IMR-90 (cell line): Measurements from ENCODE around the gene C3. TPM values are rescaled to one million over a fixed set of nuclear protein-coding genes. Genes with fewer than 3 reads are reported as not detected.

ENCODE experiments used
- ATAC-seq: fragments of 200-7000 bp; cut with Tn5 transposase; 2 replicates; pipeline ENCODE4 v1.9.1; 2020; ENCODE audit warnings: low read depth, mild to moderate bottlenecking, moderate library complexity
- BruUV-seq: library from RNA; stranded (reverse); fragments of 400-500 nt; replicated peaks from 2 replicates; lab custom pipeline; 2021; lab: Mats Ljungman, UMichigan
- CTCF ChIA-PET: fragments of 300-600 bp; formaldehyde crosslinking; extraction: SDS; loops from one replicate; lab custom pipeline; 2021; ENCODE audit warnings: antibody characterized with exemption; lab: Yijun Ruan, JAX
- POLR2A ChIA-PET: fragments of 300-600 bp; sonication (Branson Sonifier 250); formaldehyde crosslinking; loops from one replicate; lab custom pipeline; 2022; ENCODE audit warnings: antibody characterized with exemption; ENCODE audit not compliant: unreplicated experiment; lab: Charles Lee
- DNase-seq: peaks from one replicate; pipeline ENCODE4 v3.0.0; 2013
- H2AFZ ChIP-seq: replicated peaks from 2 replicates; pipeline ENCODE3; 2013; ENCODE audit warnings: low read length, mild to moderate bottlenecking; ENCODE audit not compliant: poor library complexity
- H2AK5ac ChIP-seq: 2 replicates; pipeline ENCODE4 v1.6.1; 2013; ENCODE audit warnings: low read depth, low read length, inconsistent platforms
- H2AK9ac ChIP-seq: replicated peaks from 2 replicates; pipeline ENCODE3; 2013; ENCODE audit warnings: mild to moderate bottlenecking, low read depth, low read length, moderate library complexity; ENCODE audit not compliant: poor library complexity
- H2BK120ac ChIP-seq: 2 replicates; pipeline ENCODE4 v1.6.1; 2013; ENCODE audit warnings: low read depth, low read length, inconsistent platforms
- H2BK15ac ChIP-seq: 3 replicates; pipeline ENCODE4 v1.6.1; 2013; ENCODE audit warnings: low read depth, low read length, inconsistent platforms
- H2BK20ac ChIP-seq: 2 replicates; pipeline ENCODE4 v1.6.1; 2013; ENCODE audit warnings: low read depth, mild to moderate bottlenecking, inconsistent platforms, low read length, moderate library complexity
- H2BK5ac ChIP-seq: 2 replicates; pipeline ENCODE4 v1.6.1; 2013; ENCODE audit warnings: mild to moderate bottlenecking, low read depth, low read length, inconsistent platforms; ENCODE audit not compliant: poor library complexity, severe bottlenecking
- H3K14ac ChIP-seq: replicated peaks from 2 replicates; pipeline ENCODE4 v1.6.1; 2013; ENCODE audit warnings: low read depth, low read length, inconsistent platforms
- H3K18ac ChIP-seq: 2 replicates; pipeline ENCODE4 v1.6.1; 2013; ENCODE audit warnings: low read depth, low read length, control low read depth
- H3K23ac ChIP-seq: 2 replicates; pipeline ENCODE4 v1.6.1; 2013; ENCODE audit warnings: low read depth, low read length, inconsistent platforms
- H3K27ac ChIP-seq: 2 replicates; pipeline ENCODE4 v1.5.1; 2013; ENCODE audit warnings: mild to moderate bottlenecking, control low read depth, low read length; ENCODE audit not compliant: insufficient read depth
- H3K27me3 ChIP-seq: 2 replicates; pipeline ENCODE4 v1.6.1; 2013; ENCODE audit warnings: low read length; ENCODE audit not compliant: control insufficient read depth, insufficient read depth
- H3K36me3 ChIP-seq: 2 replicates; pipeline ENCODE4 v1.6.1; 2013; ENCODE audit warnings: low read length, mixed read lengths; ENCODE audit not compliant: control insufficient read depth, insufficient read depth
- H3K4ac ChIP-seq: 2 replicates; pipeline ENCODE4 v1.6.1; 2013; ENCODE audit warnings: low read depth, low read length, inconsistent platforms
- H3K4me1 ChIP-seq: 2 replicates; pipeline ENCODE4 v1.6.1; 2013; ENCODE audit warnings: low read length, mixed read lengths; ENCODE audit not compliant: control insufficient read depth, insufficient read depth
- H3K4me2 ChIP-seq: 2 replicates; pipeline ENCODE4 v1.6.1; 2013; ENCODE audit warnings: low read depth, mild to moderate bottlenecking, control low read depth, low read length, moderate library complexity
- H3K4me3 ChIP-seq: 2 replicates; pipeline ENCODE4 v1.5.1; 2013; ENCODE audit warnings: low read depth, mild to moderate bottlenecking, control low read depth, low read length, moderate library complexity; ENCODE audit not compliant: insufficient read depth
- H3K56ac ChIP-seq: 2 replicates; pipeline ENCODE4 v1.6.1; 2013; ENCODE audit warnings: low read length, inconsistent platforms; ENCODE audit not compliant: insufficient read depth; ENCODE audit errors: extremely low read depth
- H3K79me1 ChIP-seq, 2 experiments: 2 replicates each; pipeline ENCODE4 v1.6.1; 2013; ENCODE audit warnings: low read length in 2 of 2, inconsistent platforms in 1 of 2, low read depth in 1 of 2
- H3K9ac ChIP-seq: 2 replicates; pipeline ENCODE4 v1.6.1; 2013; ENCODE audit warnings: low read depth, low read length, control low read depth
- H3K9me1 ChIP-seq: 2 replicates; pipeline ENCODE4 v1.6.1; 2013; ENCODE audit warnings: low read length, inconsistent platforms; ENCODE audit not compliant: insufficient read depth
- H3K9me3 ChIP-seq: 2 replicates; pipeline ENCODE4 v1.6.1; 2013; ENCODE audit warnings: low read length; ENCODE audit not compliant: control insufficient read depth, insufficient read depth
- H4K20me1 ChIP-seq: 2 replicates; pipeline ENCODE4 v1.6.1; 2013; ENCODE audit warnings: low read length, inconsistent platforms; ENCODE audit not compliant: insufficient read depth
- H4K5ac ChIP-seq: 2 replicates; pipeline ENCODE4 v1.6.1; 2013; ENCODE audit warnings: mild to moderate bottlenecking, low read depth, low read length, control low read depth
- H4K8ac ChIP-seq, 2 experiments: 2 replicates each; pipeline ENCODE4 v1.6.1; 2013; ENCODE audit warnings: low read depth in 2 of 2, low read length in 2 of 2, control low read depth in 1 of 2, inconsistent platforms in 1 of 2
- H4K91ac ChIP-seq: 2 replicates; pipeline ENCODE4 v1.6.1; 2013; ENCODE audit warnings: low read depth, low read length, inconsistent platforms; ENCODE audit not compliant: insufficient read depth
- BHLHE40 ChIP-seq: fragments of 150-350 bp; IDR thresholded peaks from 2 replicates; pipeline ENCODE4 v1.6.1; 2016; ENCODE audit warnings: mild to moderate bottlenecking, low read depth, low read length
- CEBPB ChIP-seq: IDR thresholded peaks from 2 replicates; pipeline ENCODE4 v1.6.1; 2012; ENCODE audit warnings: low read depth, low read length, improper control_type of control experiment
- CHD1 ChIP-seq: IDR thresholded peaks from 2 replicates; pipeline ENCODE4 v1.6.1; 2012; ENCODE audit warnings: low read depth, low read length, improper control_type of control experiment
- ELK1 ChIP-seq: fragments of 150-350 bp; IDR thresholded peaks from 2 replicates; pipeline ENCODE4 v1.6.1; 2016; ENCODE audit warnings: low read depth, mild to moderate bottlenecking, low read length, moderate library complexity, borderline replicate concordance
- FOS ChIP-seq: fragments of 150-350 bp; IDR thresholded peaks from 2 replicates; pipeline ENCODE4 v1.6.1; 2016; ENCODE audit warnings: low read depth, low read length
- MAFK ChIP-seq: IDR thresholded peaks from 2 replicates; pipeline ENCODE4 v1.6.1; 2012; ENCODE audit warnings: low read depth, low read length, improper control_type of control experiment
- MAZ ChIP-seq: IDR thresholded peaks from 2 replicates; pipeline ENCODE4 v1.6.1; 2012; ENCODE audit warnings: low read depth, mild to moderate bottlenecking, low read length, improper control_type of control experiment, moderate library complexity, borderline replicate concordance
- MXI1 ChIP-seq: IDR thresholded peaks from 2 replicates; pipeline ENCODE4 v1.6.1; 2012; ENCODE audit warnings: low read depth, mild to moderate bottlenecking, low read length, moderate library complexity, borderline replicate concordance
- NFE2L2 ChIP-seq: fragments of 150-350 bp; IDR thresholded peaks from 2 replicates; pipeline ENCODE4 v1.6.1; 2016; ENCODE audit warnings: low read depth, mild to moderate bottlenecking, low read length
- POLR2A ChIP-seq: IDR thresholded peaks from 2 replicates; pipeline ENCODE4 v1.6.1; 2012; ENCODE audit warnings: mild to moderate bottlenecking, low read depth, low read length
- RAD21 ChIP-seq: IDR thresholded peaks from 2 replicates; pipeline ENCODE4 v1.6.1; 2012; ENCODE audit warnings: low read length, improper control_type of control experiment
- RCOR1 ChIP-seq: IDR thresholded peaks from 2 replicates; pipeline ENCODE4 v1.6.1; 2012; ENCODE audit warnings: mild to moderate bottlenecking, low read length, improper control_type of control experiment; ENCODE audit not compliant: insufficient replicate concordance
- RFX5 ChIP-seq: IDR thresholded peaks from 2 replicates; pipeline ENCODE4 v1.8.0; 2012; ENCODE audit warnings: low read depth, mild to moderate bottlenecking, low read length, moderate library complexity
- SMC3 ChIP-seq: fragments of 150-350 bp; IDR thresholded peaks from 2 replicates; pipeline ENCODE4 v1.6.1; 2016; ENCODE audit warnings: low read depth, mild to moderate bottlenecking, antibody characterized with exemption, low read length, moderate library complexity
- WGBS, 2 experiments: methylation state at CpG; one replicate each; pipeline versions ENCODE4 v1.1.5 to v1.1.7; 2013; ENCODE audit warnings: missing lambda C conversion rate in 2 of 2; ENCODE audit not compliant: insufficient read length in 1 of 2; ENCODE audit errors: extremely low coverage in 2 of 2; 5-methylcytosine and 5-hydroxymethylcytosine counted together
- dilution Hi-C: fragments of 300-500 bp; cut with HindIII; formaldehyde crosslinking; loops from one replicate; pipeline ENCODE4 v1.14.3; 2018; ENCODE audit warnings: low sequenced_read_pairs; ENCODE audit not compliant: unreplicated experiment
- in situ Hi-C: fragments of 300-500 bp; cut with MboI; formaldehyde crosslinking; loops from 3 replicates; pipeline ENCODE4 v1.14.3; 2019; ENCODE audit warnings: low sequenced_read_pairs, inconsistent platforms, mixed read lengths
- intact Hi-C: fragments of 100-400 bp; cut with micrococcal nuclease; formaldehyde crosslinking; loops from 2 replicates; pipeline ENCODE4 v1.10.0; 2022
- polyA plus RNA-seq, 3 experiments: library from polyadenylated mRNA; depleted of rRNA; stranded (reverse); fragments of >200 nt; gene quantifications; 2 replicates each; pipeline ENCODE4 v1.2.3, GENCODE V29; 2012; ENCODE audit warnings: low replicate concordance in 1 of 3
- total RNA-seq: library from RNA; depleted of rRNA; stranded (reverse); fragments of >200 nt; gene quantifications from 2 replicates; pipeline ENCODE4 v1.2.3, GENCODE V29; 2012
- TF ChIP-seq, protein P1 (sequence below): conservative IDR thresholded peaks from 2 replicates; pipeline ENCODE4 v1.5.1; 2012; ENCODE audit warnings: mild to moderate bottlenecking, low read depth, low read length, improper control_type of control experiment
- TF ChIP-seq, protein P2 (sequence below): fragments of 150-350 bp; IDR thresholded peaks from 2 replicates; pipeline ENCODE4 v1.6.1; 2017; ENCODE audit warnings: mild to moderate bottlenecking, antibody characterized with exemption, low read length, low read depth

The C3 gene
- total and polyA plus RNA-seq, 2 of the 4 experiments (the other 2 are of a cell fraction) = 0.36 TPM; not detected in 1

- Histone ChIP-seq H3K9me1 (no peaks in the 10 kb centered on the region), H3K23ac (no peak overlapping the region), H3K14ac (no peak overlapping the region), H3K36me3 (no peaks in the 10 kb centered on the region), H2BK20ac (no peak overlapping the region), H4K20me1 (no peaks in the 10 kb centered on the region), H3K56ac (no peak overlapping the region), H3K4me1 (no peaks in the 10 kb centered on the region), H3K9me3 (no peaks in the 10 kb centered on the region), H3K27ac (no peak overlapping the region), H3K4me2 (no peak overlapping the region), H3K4me3 (no peak overlapping the region), H3K4ac (no peak overlapping the region), H3K79me1 (no peaks in the 10 kb centered on the region), H2BK15ac (no peak overlapping the region), H4K91ac (no peak overlapping the region), H2BK120ac (no peak overlapping the region), H3K9ac (no peak overlapping the region), H4K5ac (no peak overlapping the region), H4K8ac (no peak overlapping the region), H3K18ac (no peak overlapping the region), H2BK5ac (no peak overlapping the region), H3K27me3 (no peaks in the 10 kb centered on the region), H2AFZ (no peak overlapping the region), H2AK5ac (no peak overlapping the region), H2AK9ac (no peak overlapping the region)
- intact Hi-C loops = no loop called here
- DNase-seq (no peak), ATAC-seq (no peak)
- dilution Hi-C loops = no loop called here
- TF ChIP-seq POLR2A = no peak
- no peak for TF ChIP-seq NFE2L2
- no peak for TF ChIP-seq RAD21
- no peak for TF ChIP-seq BHLHE40
- TF ChIP-seq, protein P1, sequence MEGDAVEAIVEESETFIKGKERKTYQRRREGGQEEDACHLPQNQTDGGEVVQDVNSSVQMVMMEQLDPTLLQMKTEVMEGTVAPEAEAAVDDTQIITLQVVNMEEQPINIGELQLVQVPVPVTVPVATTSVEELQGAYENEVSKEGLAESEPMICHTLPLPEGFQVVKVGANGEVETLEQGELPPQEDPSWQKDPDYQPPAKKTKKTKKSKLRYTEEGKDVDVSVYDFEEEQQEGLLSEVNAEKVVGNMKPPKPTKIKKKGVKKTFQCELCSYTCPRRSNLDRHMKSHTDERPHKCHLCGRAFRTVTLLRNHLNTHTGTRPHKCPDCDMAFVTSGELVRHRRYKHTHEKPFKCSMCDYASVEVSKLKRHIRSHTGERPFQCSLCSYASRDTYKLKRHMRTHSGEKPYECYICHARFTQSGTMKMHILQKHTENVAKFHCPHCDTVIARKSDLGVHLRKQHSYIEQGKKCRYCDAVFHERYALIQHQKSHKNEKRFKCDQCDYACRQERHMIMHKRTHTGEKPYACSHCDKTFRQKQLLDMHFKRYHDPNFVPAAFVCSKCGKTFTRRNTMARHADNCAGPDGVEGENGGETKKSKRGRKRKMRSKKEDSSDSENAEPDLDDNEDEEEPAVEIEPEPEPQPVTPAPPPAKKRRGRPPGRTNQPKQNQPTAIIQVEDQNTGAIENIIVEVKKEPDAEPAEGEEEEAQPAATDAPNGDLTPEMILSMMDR = no peak
- no peak for TF ChIP-seq MAFK
- no peak for TF ChIP-seq CHD1
- TF ChIP-seq, protein P2, sequence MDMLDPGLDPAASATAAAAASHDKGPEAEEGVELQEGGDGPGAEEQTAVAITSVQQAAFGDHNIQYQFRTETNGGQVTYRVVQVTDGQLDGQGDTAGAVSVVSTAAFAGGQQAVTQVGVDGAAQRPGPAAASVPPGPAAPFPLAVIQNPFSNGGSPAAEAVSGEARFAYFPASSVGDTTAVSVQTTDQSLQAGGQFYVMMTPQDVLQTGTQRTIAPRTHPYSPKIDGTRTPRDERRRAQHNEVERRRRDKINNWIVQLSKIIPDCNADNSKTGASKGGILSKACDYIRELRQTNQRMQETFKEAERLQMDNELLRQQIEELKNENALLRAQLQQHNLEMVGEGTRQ = no peak
- no peak for TF ChIP-seq CEBPB
- no peak for TF ChIP-seq RCOR1
- TF ChIP-seq RFX5 = no peak
- TF ChIP-seq MAZ = no peak
- TF ChIP-seq MXI1 = no peak
- TF ChIP-seq FOS = no peak
- no peak for TF ChIP-seq ELK1
- TF ChIP-seq SMC3 = no peak
- WGBS, 2 experiments = no CpG with 5 or more reads among the region's 1 CpG
- in situ Hi-C loops = no loop called here
- ChIA-PET POLR2A (interaction anchor here (0.6 kb wide), 1 partner anchor 204 kb away, joined by 4 read pairs; no protein-coding TSS in a partner anchor), CTCF (interaction anchor here (1.1 kb wide), 1 partner anchor 19 kb away, joined by 3 read pairs; no protein-coding TSS in a partner anchor)
- BruUV-seq = no TSS peak
Observed at GRCh38 chr19:6652805-6653094, 67.7 kb downstream of the C3 start.
